Fibroblast of lung (primary cell): Measurements from ENCODE around the gene PLA1A.

ENCODE experiments used
- CTCF ChIP-seq, 2 donors: IDR thresholded peaks in 1 of 2; conservative IDR thresholded peaks in 1 of 2; 1 replicate in 1 of 2; 2 replicates in 1 of 2; pipeline ENCODE4 v1.5.1; 2011 to 2012; ENCODE audit warnings: low read length in 2 of 2, control low read depth in 1 of 2, inconsistent platforms in 1 of 2, low read depth in 1 of 2, mild to moderate bottlenecking in 1 of 2
- EZH2 ChIP-seq: IDR thresholded peaks from 2 replicates; pipeline ENCODE4 v1.5.1; 2012; ENCODE audit warnings: low read length, control low read depth, mild to moderate bottlenecking; ENCODE audit errors: missing control alignments

- TF ChIP-seq CTCF (conservative IDR thresholded peaks at IDR 0.05 in 1 of 2, IDR thresholded peaks at IDR 0.05 in 1 of 2; ENCODE audit: low read depth in 1 of 2, low read length in 2 of 2) = no peak
- no peak for TF ChIP-seq EZH2
Observed at GRCh38 chr3:119608405-119609000, 10.8 kb downstream of the PLA1A start.
